Gastroesophageal sphincter (tissue), 4 donors: ENCODE measurements around the gene TMEM175. TPM values are rescaled to one million over a fixed set of nuclear protein-coding genes. Genes with fewer than 3 reads are reported as not detected.

Experiments used
- ATAC-seq: fragments of 150-250 bp; one replicate; pipeline ENCODE4 v1.9.1; 2016; ENCODE audit warnings: mild to moderate bottlenecking, moderate library complexity
- H3K27ac ChIP-seq, 4 donors: fragments of 200-600 bp; sonication (generic) in 3 of 4; 1 replicate in 3 of 4; 2 replicates in 1 of 4; pipeline ENCODE4 v1.5.1; 2016 to 2019
- H3K27me3 ChIP-seq: fragments of 200-600 bp; sonication (generic); one replicate; pipeline ENCODE4 v1.5.1; 2019
- H3K36me3 ChIP-seq, 2 donors: fragments of 200-600 bp; sonication (generic); one replicate each; pipeline ENCODE4 v1.5.1; 2019; ENCODE audit warnings: control low read depth in 1 of 2
- H3K4me1 ChIP-seq, 3 donors: fragments of 200-600 bp; sonication (generic); 1 replicate in 2 of 3; 2 replicates in 1 of 3; pipeline ENCODE4 v1.5.1; 2016 to 2019; ENCODE audit warnings: control low read depth in 2 of 3
- H3K4me3 ChIP-seq, 2 donors: fragments of 200-600 bp; sonication (generic); one replicate each; pipeline ENCODE4 v1.5.1; 2019; ENCODE audit warnings: mild to moderate bottlenecking in 1 of 2, moderate library complexity in 1 of 2
- H3K9me3 ChIP-seq, 3 donors: fragments of 200-600 bp; sonication (generic); one replicate each; pipeline ENCODE4 v1.5.1; 2017 to 2019; ENCODE audit warnings: control low read depth in 2 of 3
- CTCF ChIP-seq, 4 experiments: fragments of 200-600 bp in 2 of 4; fragments of 450-650 bp in 2 of 4; sonication (generic) in 1 of 4; IDR thresholded peaks; one replicate each; pipeline ENCODE4 v1.5.1; 2017 to 2019; ENCODE audit warnings: antibody characterized with exemption in 4 of 4, mild to moderate bottlenecking in 2 of 4, moderate library complexity in 2 of 4
- EP300 ChIP-seq: sonication (generic); formaldehyde crosslinking; IDR thresholded peaks from one replicate; pipeline ENCODE4 v1.6.1; 2017; ENCODE audit warnings: antibody characterized with exemption, mild to moderate bottlenecking
- POLR2A ChIP-seq, 2 donors: fragments of 450-650 bp; IDR thresholded peaks; one replicate each; pipeline ENCODE4 v1.6.1; 2017; ENCODE audit warnings: antibody characterized with exemption in 2 of 2, mild to moderate bottlenecking in 2 of 2, moderate library complexity in 1 of 2
- POLR2AphosphoS5 ChIP-seq: sonication (generic); formaldehyde crosslinking; IDR thresholded peaks from one replicate; pipeline ENCODE4 v1.6.1; 2017; ENCODE audit warnings: antibody characterized with exemption
- WGBS, 2 donors: methylation state at CpG; one replicate each; pipeline ENCODE4 v1.1.5; 2018; ENCODE audit warnings: low coverage in 1 of 2; 5-methylcytosine and 5-hydroxymethylcytosine counted together
- total RNA-seq, 4 donors: library from RNA; depleted of rRNA; stranded (reverse); fragments of >200 nt; gene quantifications; one replicate each; pipeline ENCODE4 v1.1.0, GENCODE V29; 2016

The TMEM175 gene
- total RNA-seq, 4 donors from 2014 or later: 21.7 to 40.3 (median 24.2) TPM

GRCh38 chr4:911221-911751 lies 21.0 kb upstream of the TMEM175 start:
- peaks cover 0 to 66% of the 10 kb centered on the region in 2 donors for H3K36me3 ChIP-seq
- 100% methylated on average over 2 to 3 of the region's 23 CpGs for WGBS, 2 donors

GRCh38 chr4:911871-912490 lies 20.3 kb upstream of the TMEM175 start:
- H3K9me3 ChIP-seq: no peaks in the 10 kb centered on the region
- no peak for ATAC-seq
- H3K27me3 ChIP-seq: no peaks in the 10 kb centered on the region
- H3K27ac ChIP-seq: no peak overlapping the region
- TF ChIP-seq CTCF (IDR thresholded peaks at IDR 0.05) (no peak), POLR2A (IDR thresholded peaks at IDR 0.05) (no peak), EP300 (no peak), POLR2AphosphoS5 (no peak)
- H3K36me3 ChIP-seq: peaks cover 0 to 61% of the 10 kb centered on the region in 2 donors
- H3K4me3 ChIP-seq: no peak overlapping the region
- 87% methylated on average over 15 of the region's 29 CpGs; no CpG with 5 or more reads in 1 of the 2 donors for WGBS, 2 donors
- H3K4me1 ChIP-seq: peaks cover 0 to 13% (median 0%) of the 10 kb centered on the region in 3 donors

More at GRCh38 chr4:911221-911751, 21.0 kb upstream of the TMEM175 start:
- no peak for ATAC-seq
- Histone ChIP-seq H3K9me3 (no peaks in the 10 kb centered on the region), H3K4me1 (peaks cover 0 to 13% (median 0%) of the 10 kb centered on the region in 3 donors), H3K4me3 (no peak overlapping the region), H3K27me3 (no peaks in the 10 kb centered on the region), H3K27ac (no peak overlapping the region)
- TF ChIP-seq CTCF (IDR thresholded peaks at IDR 0.05) (no peak), EP300 (no peak), POLR2AphosphoS5 (no peak), POLR2A (IDR thresholded peaks at IDR 0.05) (no peak)

GRCh38 chr4:912548-913279 lies 19.5 kb upstream of the TMEM175 start:
- 67 to 70% methylated on average over 7 to 13 of the region's 19 CpGs for WGBS, 2 donors
- no peak for ATAC-seq

GRCh38 chr4:913280-913618 lies 19.0 kb upstream of the TMEM175 start:
- H3K9me3 ChIP-seq: no peaks in the 10 kb centered on the region
- peaks cover 0 to 13% (median 0%) of the 10 kb centered on the region in 3 donors for H3K4me1 ChIP-seq
- H3K4me3 ChIP-seq: no peak overlapping the region
- 90 to 93% methylated on average over 4 of the region's 4 CpGs for WGBS, 2 donors
- H3K27me3 ChIP-seq: no peaks in the 10 kb centered on the region
- H3K36me3 ChIP-seq: peaks cover 0 to 48% of the 10 kb centered on the region in 2 donors
- no peak overlapping the region for H3K27ac ChIP-seq
- no peak for TF ChIP-seq EP300
- no peak for TF ChIP-seq POLR2A (IDR thresholded peaks at IDR 0.05)
- TF ChIP-seq CTCF (IDR thresholded peaks at IDR 0.05): no peak
- no peak for ATAC-seq

More at GRCh38 chr4:912548-913279, 19.5 kb upstream of the TMEM175 start:
- Histone ChIP-seq H3K9me3 (no peaks in the 10 kb centered on the region), H3K4me1 (peaks cover 0 to 13% (median 0%) of the 10 kb centered on the region in 3 donors), H3K36me3 (peaks cover 0 to 54% of the 10 kb centered on the region in 2 donors), H3K4me3 (no peak overlapping the region), H3K27me3 (no peaks in the 10 kb centered on the region), H3K27ac (no peak overlapping the region)
- TF ChIP-seq POLR2A (IDR thresholded peaks at IDR 0.05) (no peak), EP300 (no peak), POLR2AphosphoS5 (no peak), CTCF (IDR thresholded peaks at IDR 0.05) (no peak)
